GM19193 (cell line): Measurements from ENCODE around the gene TMEM150C.

ENCODE experiments used
- POLR2A ChIP-seq: IDR thresholded peaks from 4 replicates; pipeline ENCODE4 v1.6.1; 2011; ENCODE audit not compliant: insufficient read depth, insufficient read length; ENCODE audit errors: extremely low read depth

Gene TMEM150C

GRCh38 chr4:82561786-82562563 is at the start of gene TMEM150C:
Gene TMEM150C, minus strand, starts transcription at chr4:82561988. Its CDS starts 57,331 bp downstream, at chr4:82504657.
- no peak for TF ChIP-seq POLR2A

DNA sequence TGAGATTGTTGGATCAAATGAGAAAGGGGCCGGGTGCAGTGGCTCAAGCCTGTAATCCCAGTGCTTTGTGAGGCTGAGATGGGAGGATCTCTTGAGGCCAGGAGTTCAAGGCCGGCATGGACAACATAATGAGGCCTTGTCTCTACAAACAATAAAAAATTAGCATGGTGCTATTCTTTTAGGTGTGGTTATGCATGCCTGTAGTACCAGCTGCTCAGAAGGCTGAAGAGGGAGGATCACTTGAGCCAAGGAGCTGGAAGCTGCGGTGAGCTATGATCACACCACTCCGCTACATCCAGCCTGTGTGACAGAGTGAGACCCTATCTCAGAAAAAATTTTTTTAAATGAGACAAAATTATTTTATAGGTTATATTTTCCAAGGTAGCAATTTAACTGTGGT is 49.7 kb upstream of the TMEM150C start:
- no peak for TF ChIP-seq POLR2A

DNA sequence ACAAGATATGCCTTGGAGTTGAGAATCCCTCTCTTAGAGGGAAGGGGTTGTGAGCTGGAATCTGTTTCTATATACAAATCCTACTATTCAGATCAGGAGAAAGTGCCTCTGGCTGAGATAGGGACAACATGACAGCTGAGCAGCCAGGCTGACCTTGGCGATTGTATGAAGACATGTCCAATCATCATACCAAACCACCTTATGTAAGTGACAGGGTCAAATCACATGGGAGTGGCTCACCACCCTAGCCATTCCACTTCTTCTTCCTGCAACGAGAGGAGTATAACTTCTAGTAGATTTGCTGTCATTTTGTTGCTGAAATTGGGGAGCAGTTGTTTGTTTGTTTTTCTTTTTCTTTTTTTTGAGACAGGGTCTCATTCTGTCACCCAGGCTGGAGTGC is 48.3 kb upstream of the TMEM150C start:
- TF ChIP-seq POLR2A, result no peak

DNA sequence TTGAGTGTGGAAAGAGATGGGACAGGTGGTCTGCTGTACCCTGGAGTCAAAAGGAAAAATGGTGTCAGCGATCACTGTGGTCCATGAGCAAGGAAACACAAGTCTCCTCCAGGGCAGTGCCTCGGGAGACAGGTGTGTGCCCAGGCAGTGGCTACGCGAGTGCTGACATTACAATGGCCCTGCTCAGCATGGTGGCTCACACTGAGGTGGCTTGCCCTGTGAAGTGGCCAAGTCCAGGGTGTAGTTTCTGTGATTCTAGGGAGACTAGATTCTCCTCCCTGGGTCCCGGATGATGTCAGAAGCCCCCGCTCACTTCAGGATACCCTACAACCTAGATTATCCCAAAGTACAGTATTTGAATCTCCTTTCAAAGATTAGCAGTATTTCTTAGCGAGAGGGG is 44.8 kb upstream of the TMEM150C start:
- TF ChIP-seq POLR2A, result no peak

- TF ChIP-seq POLR2A, result no peak
These were observed 42.7 kb upstream of the TMEM150C start for GRCh38 chr4:82604522-82604921.

- TF ChIP-seq POLR2A, result no peak
These were observed 39.6 kb upstream of the TMEM150C start for GRCh38 chr4:82601242-82602015.

DNA sequence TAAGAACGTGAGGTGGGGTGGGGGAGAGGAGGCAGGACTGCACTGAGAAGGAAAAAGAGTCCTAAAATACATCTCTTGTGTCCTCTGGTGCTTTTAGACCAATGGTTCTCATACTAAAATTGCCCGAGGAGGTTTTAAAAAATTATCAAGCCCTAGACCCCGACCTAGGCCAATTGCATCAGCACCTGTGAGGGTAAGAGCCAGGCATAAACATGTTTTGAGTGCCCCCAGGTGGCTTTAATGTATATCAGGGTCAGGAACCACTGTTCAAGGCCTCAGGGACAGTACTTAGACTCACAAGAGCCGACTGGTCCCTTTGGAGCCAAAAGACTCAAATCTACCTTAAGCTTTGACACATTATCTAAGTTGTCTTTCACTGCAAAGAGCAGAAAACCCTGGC is 37.5 kb upstream of the TMEM150C start:
- no peak for TF ChIP-seq POLR2A

- TF ChIP-seq POLR2A, result no peak
These were observed 32.7 kb upstream of the TMEM150C start for GRCh38 chr4:82594456-82594855.

- no peak for TF ChIP-seq POLR2A
These were observed 31.6 kb upstream of the TMEM150C start for GRCh38 chr4:82593411-82593810.

- TF ChIP-seq POLR2A, result no peak
These were observed 30.9 kb upstream of the TMEM150C start for GRCh38 chr4:82592639-82593038.

DNA sequence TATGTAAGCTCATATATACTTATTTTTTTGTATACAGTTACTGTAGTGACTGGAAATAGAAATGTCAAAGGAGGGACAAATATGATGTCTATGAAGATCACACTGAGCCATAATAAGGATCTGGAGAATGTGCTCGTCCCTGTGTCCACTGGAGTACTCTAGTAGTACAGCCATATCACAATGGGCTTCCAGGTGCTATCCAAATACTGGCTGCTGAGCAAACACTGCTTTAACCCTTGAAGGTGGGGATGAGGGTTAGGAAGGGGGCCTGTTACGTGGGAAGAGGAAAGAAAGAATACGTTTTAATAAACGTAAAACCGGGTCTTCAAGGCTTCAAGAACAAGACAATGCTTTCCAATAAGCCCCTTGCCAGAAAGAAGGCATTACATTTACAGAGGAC is 29.8 kb upstream of the TMEM150C start:
- TF ChIP-seq POLR2A, result no peak

DNA sequence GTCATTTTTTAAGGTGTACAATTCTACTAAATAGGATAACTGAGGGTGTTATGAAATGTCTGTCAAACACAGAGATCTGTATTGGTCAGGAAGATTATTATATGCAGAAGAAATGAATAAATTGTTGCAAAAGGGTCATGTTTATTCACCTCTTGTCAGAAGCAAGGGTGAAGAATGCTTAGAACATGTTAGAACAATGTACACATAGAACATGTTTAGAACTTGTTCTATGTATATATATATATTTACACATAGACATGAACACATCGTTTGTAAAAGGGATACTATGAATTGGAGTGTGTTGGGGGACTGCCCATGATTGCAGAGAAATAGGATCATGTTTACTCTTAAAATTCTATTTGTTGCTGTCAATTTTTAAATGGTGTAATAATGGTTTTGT is 28.0 kb upstream of the TMEM150C start:
- no peak for TF ChIP-seq POLR2A

GRCh38 chr4:82588771-82589270 is 27.0 kb upstream of the TMEM150C start:
- TF ChIP-seq POLR2A, result no peak

GRCh38 chr4:82587826-82588540 is 26.2 kb upstream of the TMEM150C start:
- TF ChIP-seq POLR2A, result no peak

GRCh38 chr4:82585690-82586435 is 24.1 kb upstream of the TMEM150C start:
- TF ChIP-seq POLR2A, result no peak

DNA sequence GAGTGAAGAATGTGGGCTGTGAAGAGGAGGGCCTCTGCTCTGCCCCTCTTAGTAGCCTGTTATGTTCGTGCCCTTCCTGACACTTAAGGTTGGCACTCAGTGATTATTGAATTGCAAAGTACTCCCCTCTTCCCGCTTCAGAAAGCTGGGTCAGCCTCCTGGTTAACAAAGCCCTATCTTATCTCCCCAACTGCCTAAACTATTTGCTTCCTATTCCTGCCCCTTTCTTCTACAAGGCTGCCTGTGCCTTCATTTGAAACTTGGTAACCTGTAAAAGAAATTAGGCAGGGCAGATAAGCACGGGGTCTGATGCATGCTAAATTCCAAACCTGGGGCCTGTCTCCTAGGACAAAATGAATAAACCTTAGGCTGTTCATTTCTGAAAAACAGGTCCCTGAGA is 23.1 kb upstream of the TMEM150C start:
- no peak for TF ChIP-seq POLR2A
